GM12878 (cell line): ENCODE data around the gene STAT5A. TPM values are rescaled to one million over a fixed set of nuclear protein-coding genes. Genes with fewer than 3 reads are reported as not detected.

Source experiments
- ATAC-seq: fragments of 200-7000 bp; cut with Tn5 transposase; 3 replicates; pipeline ENCODE4 v1.9.1; 2020; ENCODE audit warnings: mild to moderate bottlenecking, moderate library complexity
- BruUV-seq: library from RNA; stranded (reverse); fragments of 400-500 nt; replicated peaks from 2 replicates; lab custom pipeline; 2021; lab: Mats Ljungman, UMichigan
- CTCF ChIA-PET: fragments of 300-600 bp; sonication (Branson Sonifier 250); formaldehyde crosslinking; extraction: SDS; loops from one replicate; lab custom pipeline; 2021; ENCODE audit warnings: inconsistent platforms; lab: Yijun Ruan, JAX
- POLR2A ChIA-PET: fragments of 350-600 bp; formaldehyde crosslinking; extraction: SDS; loops from one replicate; lab custom pipeline; 2021; ENCODE audit warnings: inconsistent platforms; lab: Charles Lee
- RAD21 ChIA-PET: fragments of 300-600 bp; sonication (Branson Sonifier 250); formaldehyde crosslinking; loops from one replicate; lab custom pipeline; 2023; ENCODE audit warnings: antibody characterized with exemption; ENCODE audit not compliant: unreplicated experiment; lab: Charles Lee
- SMC1A ChIA-PET: fragments of 300-600 bp; sonication (Branson Sonifier 250); formaldehyde crosslinking; loops from one replicate; lab custom pipeline; 2023; ENCODE audit not compliant: unreplicated experiment, uncharacterized antibody; lab: Charles Lee
- DNase-seq: peaks from one replicate; pipeline ENCODE4 v3.0.0-alpha.2; 2011; ENCODE audit warnings: low read depth, low spot score
- FAIRE-seq: peaks from 3 replicates; lab custom pipeline; 2011; peaks lifted over from hg19 to GRCh38; lab: Jason Lieb, UNC
- H2AFZ ChIP-seq: 2 replicates; pipeline ENCODE4 v1.6.0; 2011; ENCODE audit warnings: low read depth, low read length, control low read depth; ENCODE audit not compliant: control insufficient read depth
- H3K27ac ChIP-seq: 2 replicates; pipeline ENCODE4 v1.5.1; 2011; ENCODE audit warnings: control low read depth; ENCODE audit not compliant: control insufficient read depth, insufficient read depth
- H3K27me3 ChIP-seq, 2 experiments: replicated peaks in 1 of 2; 2 replicates each; pipeline versions ENCODE4 v1.6.0 to v1.6.1; 2011; ENCODE audit warnings: low read length in 1 of 2; ENCODE audit not compliant: control insufficient read depth in 2 of 2, insufficient read depth in 2 of 2
- H3K36me3 ChIP-seq, 2 experiments: 2 replicates each; pipeline ENCODE4 v1.5.1; 2011; ENCODE audit warnings: low read length in 1 of 2; ENCODE audit not compliant: control insufficient read depth in 2 of 2, insufficient read depth in 2 of 2
- H3K4me1 ChIP-seq: 2 replicates; pipeline ENCODE4 v1.6.1; 2011; ENCODE audit warnings: mild to moderate bottlenecking, low read length, moderate library complexity, mixed read lengths; ENCODE audit not compliant: control insufficient read depth, insufficient read depth
- H3K4me2 ChIP-seq: 2 replicates; pipeline ENCODE4 v1.6.0; 2011; ENCODE audit warnings: control low read depth; ENCODE audit not compliant: control insufficient read depth, insufficient read depth
- H3K4me3 ChIP-seq: fragments of 200-600 bp; sonication (generic); 2 replicates; pipeline ENCODE4 v1.5.1; 2016
- H3K79me2 ChIP-seq: 2 replicates; pipeline ENCODE4 v1.6.0; 2011; ENCODE audit warnings: low read length; ENCODE audit not compliant: control insufficient read depth, insufficient read depth
- H3K9ac ChIP-seq: 2 replicates; pipeline ENCODE4 v1.8.0; 2011; ENCODE audit warnings: low read length, control low read depth, mixed read lengths; ENCODE audit not compliant: control insufficient read depth, insufficient read depth
- H3K9me3 ChIP-seq: replicated peaks from 3 replicates; pipeline ENCODE4 v1.5.1; 2011; ENCODE audit warnings: mild to moderate bottlenecking, low read length; ENCODE audit not compliant: control insufficient read depth, insufficient read depth
- H4K20me1 ChIP-seq: 2 replicates; pipeline ENCODE4 v1.6.0; 2011; ENCODE audit not compliant: control insufficient read depth, insufficient read depth
- JUNB ChIP-seq: IDR thresholded peaks from 2 replicates; pipeline ENCODE4 v1.6.1; 2016; ENCODE audit warnings: antibody characterized with exemption, mild to moderate bottlenecking
- NFIC ChIP-seq: IDR thresholded peaks from 2 replicates; pipeline ENCODE4 v1.6.1; 2012; ENCODE audit warnings: low read depth, mild to moderate bottlenecking, inconsistent platforms, low read length, moderate library complexity
- RUNX3 ChIP-seq: IDR thresholded peaks from 2 replicates; pipeline ENCODE4 v1.6.1; 2012; ENCODE audit warnings: low read length, inconsistent platforms
- ZBTB40 ChIP-seq: fragments of 450-650 bp; IDR thresholded peaks from 2 replicates; pipeline ENCODE4 v1.6.1; 2016; ENCODE audit warnings: mild to moderate bottlenecking, moderate library complexity, borderline replicate concordance
- WGBS: methylation state at CpG from one replicate; pipeline ENCODE4 v1.1.6; 2016; ENCODE audit warnings: low lambda C conversion rate; ENCODE audit not compliant: insufficient replicate concordance, insufficient coverage; ENCODE audit errors: missing lambda C conversion rate; 5-methylcytosine and 5-hydroxymethylcytosine counted together
- in situ Hi-C: fragments of 300-500 bp; cut with MboI; formaldehyde crosslinking; loops from 9 replicates; pipeline ENCODE4 v1.14.3; 2018; ENCODE audit warnings: mixed read lengths
- intact Hi-C: fragments of 100-400 bp; cut with micrococcal nuclease; formaldehyde crosslinking; loops from one replicate; pipeline ENCODE4 v1.14.2; 2022; ENCODE audit not compliant: unreplicated experiment
- polyA plus RNA-seq, 11 experiments: library from polyadenylated mRNA; depleted of rRNA in 4 of 11; unstranded in 6 of 11; stranded (reverse) in 5 of 11; fragments of >200 nt; fragmentation: Nextera tagmentation in 4 of 11; fragmentation: Illumina TruSeq in 1 of 11; extraction: Ambion mirVana in 4 of 11; extraction: Trizol in 1 of 11; gene quantifications; 1 replicate in 1 of 11; 2 replicates in 10 of 11; pipeline versions ENCODE4 v1.2.1 to v1.2.3, GENCODE V29; 2011 to 2016; ENCODE audit warnings: inconsistent platforms in 2 of 11, missing spikeins in 2 of 11, low read depth in 1 of 11
- total RNA-seq, 4 experiments: library from RNA; depleted of rRNA in 3 of 4; stranded (reverse); fragments of >200 nt in 3 of 4; fragmentation: Illumina TruSeq in 1 of 4; extraction: Trizol in 1 of 4; gene quantifications; 2 replicates each; pipeline versions ENCODE4 v1.2.1 to v1.2.3, GENCODE V29; 2013 to 2021

The STAT5A gene
- total and polyA plus RNA-seq, 10 of the 15 experiments (the other 5 are each of a cell fraction or from before 2014, with no cell fraction given) = 14.8 to 86.4 (median 41.5) TPM

GRCh38 chr17:42341568-42341967 is 53.3 kb downstream of the STAT5A start:
- no peak for DNase-seq
- TF ChIP-seq RUNX3 = 0 out of 2 replicates have a peak, but pooled peaks have one; percentile 9
- peak; percentile 33; the same call in 1 of the 2 replicates for TF ChIP-seq NFIC
- TF ChIP-seq ZBTB40 = no peak
- TF ChIP-seq JUNB = 0 out of 2 replicates have a peak, but pooled peaks have one; percentile 23
- BruUV-seq = no TSS peak
- Histone ChIP-seq H3K9ac (peak overlapping the region; percentile 36; the same call in 1 of the 2 replicates), H3K4me3 (no peak overlapping the region), H3K9me3 (no peaks in the 10 kb centered on the region), H3K79me2 (peaks cover 11% of the 10 kb centered on the region), H3K27ac (peak overlapping the region; percentile 88), H2AFZ (no peak overlapping the region), H3K36me3 (peaks cover 0 to 36% of the 10 kb centered on the region in 2 experiments), H3K4me2 (peak overlapping the region; percentile 73), H3K4me1 (peaks cover 61% of the 10 kb centered on the region), H3K27me3 (no peaks in the 10 kb centered on the region), H4K20me1 (no peaks in the 10 kb centered on the region)
- CTCF ChIA-PET = interaction anchor here (0.8 to 6.3 kb wide), 6 partner anchors 29 to 119 kb away, joined by 3 to 48 read pairs (median 5); partner anchors contain the start of gene STAT3
- ATAC-seq = no peak
- POLR2A ChIA-PET = interaction anchor here (1.1 to 2.7 kb wide), 4 partner anchors 17 to 47 kb away, joined by 3 to 29 read pairs (median 14); partner anchors contain the start of gene STAT3
- WGBS = 2% methylated on average over 4 of the region's 4 CpGs
- RAD21 ChIA-PET = interaction anchor here (0.8 to 3.5 kb wide), 6 partner anchors 9 to 61 kb away, joined by 3 to 21 read pairs (median 6); partner anchors contain the start of gene STAT3
- in situ Hi-C loops (no loop called here), intact Hi-C loops (no loop called here)
- SMC1A ChIA-PET = interaction anchor here (1.0 to 4.8 kb wide), 12 partner anchors 9 to 339 kb away, joined by 3 to 32 read pairs (median 4); partner anchors contain the start of gene STAT3
- FAIRE-seq = no peak
